ENCODE measurements around the gene PIAS1.

PIAS1 gene

DNA sequence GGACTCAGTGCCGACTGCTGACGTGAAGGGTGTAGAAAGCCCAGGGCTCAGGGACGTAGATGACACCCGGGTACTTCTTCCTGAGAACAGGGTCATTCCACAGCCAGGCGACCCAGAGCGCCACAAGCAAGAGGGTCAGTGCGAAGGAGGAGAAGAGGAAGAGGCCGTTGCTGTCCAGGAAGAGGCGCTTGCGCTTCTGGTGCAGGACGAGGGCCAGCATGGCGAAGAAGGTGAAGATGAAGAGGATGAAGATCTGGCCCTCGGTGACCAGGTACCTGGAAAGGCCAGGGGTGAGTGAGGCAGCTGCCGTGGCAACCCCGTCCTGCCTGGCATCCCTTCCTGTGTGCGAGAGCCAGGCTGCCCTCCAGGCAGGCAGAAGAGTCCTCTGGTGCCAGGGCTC is 154.0 kb downstream of the PIAS1 start:
- peak overlapping the region; percentile 54 for H3K4me3 ChIP-seq (replicated peaks; ENCODE audit: low read depth, low read length)
- H3K36me3 ChIP-seq (ENCODE audit: control insufficient read depth, insufficient read depth, low read length) = peaks cover 12% of the 10 kb centered on the region
- TF ChIP-seq, protein P1, sequence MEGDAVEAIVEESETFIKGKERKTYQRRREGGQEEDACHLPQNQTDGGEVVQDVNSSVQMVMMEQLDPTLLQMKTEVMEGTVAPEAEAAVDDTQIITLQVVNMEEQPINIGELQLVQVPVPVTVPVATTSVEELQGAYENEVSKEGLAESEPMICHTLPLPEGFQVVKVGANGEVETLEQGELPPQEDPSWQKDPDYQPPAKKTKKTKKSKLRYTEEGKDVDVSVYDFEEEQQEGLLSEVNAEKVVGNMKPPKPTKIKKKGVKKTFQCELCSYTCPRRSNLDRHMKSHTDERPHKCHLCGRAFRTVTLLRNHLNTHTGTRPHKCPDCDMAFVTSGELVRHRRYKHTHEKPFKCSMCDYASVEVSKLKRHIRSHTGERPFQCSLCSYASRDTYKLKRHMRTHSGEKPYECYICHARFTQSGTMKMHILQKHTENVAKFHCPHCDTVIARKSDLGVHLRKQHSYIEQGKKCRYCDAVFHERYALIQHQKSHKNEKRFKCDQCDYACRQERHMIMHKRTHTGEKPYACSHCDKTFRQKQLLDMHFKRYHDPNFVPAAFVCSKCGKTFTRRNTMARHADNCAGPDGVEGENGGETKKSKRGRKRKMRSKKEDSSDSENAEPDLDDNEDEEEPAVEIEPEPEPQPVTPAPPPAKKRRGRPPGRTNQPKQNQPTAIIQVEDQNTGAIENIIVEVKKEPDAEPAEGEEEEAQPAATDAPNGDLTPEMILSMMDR (IDR thresholded peaks at IDR 0.05; ENCODE audit: insufficient read depth, low read length, poor library complexity, severe bottlenecking) = no peak
- H3K27me3 ChIP-seq (replicated peaks; ENCODE audit: control insufficient read depth, insufficient read depth, low read length) = no peaks in the 10 kb centered on the region
- no peak for DNase-seq (ENCODE audit: extremely low read depth, insufficient read length)

DNA sequence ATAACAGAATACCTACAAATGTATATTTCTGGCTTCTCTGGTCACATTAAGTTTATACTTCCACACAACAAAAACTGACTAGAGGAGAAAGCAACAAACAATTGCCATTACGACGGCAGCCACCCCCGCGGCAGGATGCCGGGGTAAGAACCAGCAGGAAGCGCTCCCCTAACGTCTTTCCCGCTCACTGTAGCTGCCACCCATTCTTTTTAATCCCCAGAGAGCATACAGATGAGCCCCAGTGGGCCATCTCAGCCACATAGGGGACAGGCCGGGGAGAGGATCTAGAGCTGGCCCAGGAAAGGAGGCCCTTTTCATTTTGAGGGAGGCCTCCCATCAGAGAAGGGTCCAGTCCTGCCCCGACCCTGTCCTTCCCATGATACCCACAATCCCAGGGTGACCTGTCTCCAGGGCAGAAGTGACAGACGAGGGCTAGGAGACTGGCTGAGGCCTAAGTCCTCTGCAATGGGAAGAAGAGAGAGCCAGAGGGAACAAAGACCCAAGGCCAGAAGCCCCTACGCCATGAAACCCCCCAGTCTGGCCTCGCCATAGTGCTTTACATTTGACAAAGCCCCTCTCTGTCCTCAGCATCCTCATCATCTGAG is 154.6 kb downstream of the PIAS1 start:
- H3K36me3 ChIP-seq (ENCODE audit: control insufficient read depth, insufficient read depth, low read length) = peaks cover 10% of the 10 kb centered on the region
- H3K4me3 ChIP-seq (replicated peaks; ENCODE audit: low read depth, low read length) = peak overlapping the region; percentile 54
- no peaks in the 10 kb centered on the region for H3K27me3 ChIP-seq (replicated peaks; ENCODE audit: control insufficient read depth, insufficient read depth, low read length)
- TF ChIP-seq, protein P1 (IDR thresholded peaks at IDR 0.05; ENCODE audit: insufficient read depth, low read length, poor library complexity, severe bottlenecking) = no peak
- no peak for DNase-seq (ENCODE audit: extremely low read depth, insufficient read length)

DNA sequence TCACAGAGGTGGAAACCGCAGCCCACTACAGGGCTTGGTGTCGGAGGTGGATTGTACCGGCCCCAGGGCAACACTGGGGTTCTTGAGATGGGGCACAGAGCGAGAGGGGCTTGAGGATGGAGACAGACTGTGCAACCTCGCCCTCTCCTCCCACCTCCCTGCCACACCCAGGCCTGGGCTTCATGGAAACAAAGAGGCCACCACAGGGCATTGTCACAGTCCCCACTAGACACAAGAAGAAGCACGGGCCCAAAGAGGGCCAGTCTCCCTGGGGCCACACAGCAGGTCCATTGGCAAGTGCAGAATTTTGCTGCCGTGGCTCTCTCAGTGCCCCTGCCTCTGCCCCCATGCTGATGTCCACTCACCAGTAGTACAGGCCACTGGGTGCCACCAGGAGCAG is 155.2 kb downstream of the PIAS1 start:
- TF ChIP-seq, protein P1 (IDR thresholded peaks at IDR 0.05; ENCODE audit: insufficient read depth, low read length, poor library complexity, severe bottlenecking) = no peak
- Histone ChIP-seq H3K4me3 (replicated peaks; ENCODE audit: low read depth, low read length) (peak overlapping the region; percentile 54), H3K36me3 (ENCODE audit: control insufficient read depth, insufficient read depth, low read length) (peaks cover 10% of the 10 kb centered on the region), H3K27me3 (replicated peaks; ENCODE audit: control insufficient read depth, insufficient read depth, low read length) (no peaks in the 10 kb centered on the region)
- no peak for DNase-seq (ENCODE audit: extremely low read depth, insufficient read length)

DNA sequence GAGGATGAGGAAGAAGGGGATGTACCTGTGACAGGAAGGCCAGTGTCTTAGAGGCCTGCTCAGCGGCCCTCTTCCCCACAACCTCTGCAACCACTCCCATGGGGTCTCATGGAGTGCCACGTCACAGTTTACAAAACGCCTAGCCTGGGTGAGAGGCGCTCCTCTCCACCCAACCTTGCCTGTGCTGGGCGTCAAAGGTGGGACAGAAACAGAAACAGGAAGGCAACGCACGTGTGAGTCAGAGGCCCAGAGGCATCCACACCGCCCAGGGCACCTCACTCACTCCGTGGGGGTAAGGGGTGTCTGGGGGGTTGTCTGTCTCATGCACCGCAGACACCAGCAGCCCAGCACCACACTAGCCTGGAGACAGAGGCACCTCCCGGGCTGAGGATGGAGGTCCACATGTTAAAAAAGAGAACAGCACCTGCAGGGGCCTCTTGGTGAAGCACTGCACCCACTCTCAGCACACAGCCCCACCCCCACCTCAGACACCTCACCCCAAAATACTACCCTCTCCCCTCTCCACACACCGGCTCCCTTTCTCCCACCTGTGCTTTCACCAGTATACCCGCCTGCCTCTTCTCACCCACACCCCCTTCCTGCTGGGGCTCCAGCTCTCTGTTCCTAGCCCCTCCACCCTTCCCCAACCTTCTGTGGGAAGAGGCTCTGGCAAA is 155.8 kb downstream of the PIAS1 start:
- Histone ChIP-seq H3K27me3 (replicated peaks; ENCODE audit: control insufficient read depth, insufficient read depth, low read length) (no peaks in the 10 kb centered on the region), H3K4me3 (replicated peaks; ENCODE audit: low read depth, low read length) (peak overlapping the region; percentile 54), H3K36me3 (ENCODE audit: control insufficient read depth, insufficient read depth, low read length) (peaks cover 10% of the 10 kb centered on the region)
- TF ChIP-seq, protein P1 (IDR thresholded peaks at IDR 0.05; ENCODE audit: insufficient read depth, low read length, poor library complexity, severe bottlenecking) = no peak
- peak; percentile 76 for DNase-seq (ENCODE audit: extremely low read depth, insufficient read length)

DNA sequence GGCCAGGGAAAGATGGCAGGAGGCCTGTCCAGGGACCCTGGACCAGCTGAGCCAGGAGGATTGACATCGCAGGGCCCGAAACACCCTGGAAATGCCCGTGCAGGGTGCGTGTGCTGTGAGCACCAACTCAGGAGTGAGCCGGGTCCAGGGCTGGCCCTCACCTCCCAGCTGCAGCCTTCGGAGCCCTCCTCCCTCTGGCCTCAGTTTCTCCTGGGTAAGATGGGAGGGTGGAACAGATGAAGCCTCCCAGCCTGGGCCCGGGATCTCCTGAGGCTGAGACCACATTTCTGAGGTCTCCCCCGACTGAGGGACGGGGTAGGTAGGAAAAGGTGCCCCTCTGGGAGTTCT is 156.3 kb downstream of the PIAS1 start:
- TF ChIP-seq, protein P1 (IDR thresholded peaks at IDR 0.05; ENCODE audit: insufficient read depth, low read length, poor library complexity, severe bottlenecking) = no peak
- Histone ChIP-seq H3K36me3 (ENCODE audit: control insufficient read depth, insufficient read depth, low read length) (peaks cover 10% of the 10 kb centered on the region), H3K4me3 (replicated peaks; ENCODE audit: low read depth, low read length) (no peak overlapping the region), H3K27me3 (replicated peaks; ENCODE audit: control insufficient read depth, insufficient read depth, low read length) (no peaks in the 10 kb centered on the region)
- DNase-seq (ENCODE audit: extremely low read depth, insufficient read length) = no peak
